ENCODE measurements around the gene UGP2. TPM values are rescaled to one million over a fixed set of nuclear protein-coding genes. Genes with fewer than 3 reads are reported as not detected.
"Not testable (repeated sequence)": the region's sequence is repeated elsewhere in the genome, so short reads cannot be mapped to it uniquely, and the experiment has no call there.

UGP2 gene
- polyA plus RNA-seq, 4 donors, result 95.7 to 142 (median 122) TPM

DNA sequence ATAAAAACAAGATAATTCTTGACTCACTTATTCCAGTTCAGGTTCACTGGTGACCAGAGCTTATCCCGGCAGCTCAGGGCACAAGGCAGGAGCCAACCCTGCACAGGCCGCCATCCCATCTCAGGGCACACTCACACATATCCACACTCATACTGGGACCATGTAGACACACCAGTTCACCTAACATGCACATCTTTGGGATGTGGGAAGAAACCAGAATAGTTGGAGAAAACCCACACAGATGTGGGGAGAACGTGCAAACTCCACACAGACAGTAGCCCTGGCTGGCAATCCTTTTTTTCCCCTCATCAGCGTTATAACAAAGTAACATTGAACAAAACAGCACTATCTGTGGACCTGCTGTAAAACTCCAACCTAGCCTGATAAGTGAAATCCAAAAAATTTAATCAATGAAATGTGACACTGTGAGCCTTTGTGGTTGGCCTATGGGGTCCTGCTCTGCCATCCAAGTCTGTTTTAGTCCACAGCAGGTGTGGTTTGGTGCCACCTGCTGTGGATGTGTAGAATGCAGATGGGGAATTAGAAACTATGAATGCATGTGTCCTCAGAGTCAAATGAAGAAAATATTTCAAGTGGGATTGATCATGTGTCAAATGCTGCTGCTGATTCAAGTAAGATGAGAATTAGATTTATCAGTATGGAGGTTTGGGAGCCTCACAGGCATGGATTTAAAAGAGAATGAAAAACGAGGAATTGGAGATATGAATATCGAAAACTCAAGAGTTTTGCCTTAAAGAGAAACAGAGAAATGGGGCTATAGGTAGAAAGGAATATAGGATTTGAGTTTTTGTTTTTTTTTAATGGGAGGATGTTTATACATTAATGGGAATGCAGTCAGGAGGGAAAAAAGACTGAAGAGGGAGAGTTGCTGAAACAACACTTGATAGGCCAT is 47.0 kb downstream of the UGP2 start:
- DNase-seq (ENCODE audit: low read depth in 4 of 4, low spot score in 3 of 4), result peak; percentile 16 to 31 (median 20)

DNA sequence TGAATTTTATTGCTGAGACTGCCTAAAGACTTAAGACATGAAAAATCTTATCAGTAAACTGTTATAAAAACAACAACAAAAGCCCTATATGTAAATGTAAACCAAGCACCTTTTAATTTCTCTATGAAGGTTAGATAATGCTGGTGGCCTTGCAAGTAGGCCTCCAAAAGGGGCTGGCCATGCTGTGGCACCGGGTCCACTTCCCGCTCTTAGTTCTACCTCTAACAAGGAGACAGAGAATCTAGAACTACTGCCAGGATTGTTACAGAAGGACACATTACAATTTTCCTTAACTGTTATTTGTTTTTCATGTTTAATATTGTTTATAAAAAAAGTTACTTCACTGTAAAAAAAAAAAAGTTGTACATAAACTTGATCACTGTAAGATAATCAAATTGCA is 49.0 kb downstream of the UGP2 start:
- no peak for DNase-seq (ENCODE audit: low read depth in 4 of 4, low spot score in 3 of 4)

- DNase-seq (ENCODE audit: low read depth in 4 of 4, low spot score in 3 of 4), result no peak
These were observed 49.9 kb downstream of the UGP2 start for GRCh38 chr2:63891488-63892030.

GRCh38 chr2:63893163-63893562 is 51.5 kb downstream of the UGP2 start:
- DNase-seq (ENCODE audit: low read depth in 4 of 4, low spot score in 3 of 4), result no peak

DNA sequence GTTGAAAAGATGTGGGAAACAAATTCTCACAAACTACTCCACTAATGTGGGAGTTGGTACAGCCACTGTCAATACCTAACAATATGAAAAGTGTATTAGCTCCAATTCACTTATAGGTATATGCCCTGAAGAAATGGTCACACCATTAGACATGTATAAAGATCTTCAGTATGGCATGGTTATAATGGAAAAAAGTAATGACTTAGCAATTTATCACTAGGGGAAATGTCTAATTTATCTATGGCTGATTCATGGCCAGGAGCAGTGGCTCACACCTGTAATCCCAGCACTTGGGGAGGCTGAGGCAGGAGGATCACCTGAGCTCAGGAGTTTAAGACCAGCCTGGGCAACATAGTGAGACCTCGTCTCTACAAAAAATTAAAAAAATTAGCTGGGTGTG is 52.5 kb downstream of the UGP2 start:
- no peak for DNase-seq (ENCODE audit: low read depth in 4 of 4, low spot score in 3 of 4)

DNA sequence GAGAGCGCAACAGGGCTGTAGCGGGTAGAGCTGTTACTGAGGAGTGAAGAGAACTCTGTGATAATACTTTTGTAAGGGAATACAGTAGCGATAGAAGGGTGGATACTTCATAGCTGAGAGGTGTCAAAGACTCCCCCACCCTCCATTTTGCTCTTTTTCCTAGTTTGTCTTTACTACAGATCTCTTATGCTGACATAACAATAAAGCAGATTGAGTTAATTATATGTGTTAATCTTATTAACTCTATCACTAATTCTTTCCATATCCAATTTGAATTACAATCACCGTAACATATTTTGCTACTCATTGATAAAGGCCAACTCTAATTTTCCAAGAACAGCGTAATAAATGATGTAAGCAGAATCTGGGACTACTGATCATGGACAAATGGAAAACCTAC is 57.1 kb downstream of the UGP2 start:
- DNase-seq (ENCODE audit: low read depth in 4 of 4, low spot score in 3 of 4), result no peak

GRCh38 chr2:63899639-63900038 is 57.9 kb downstream of the UGP2 start:
- no peak for DNase-seq (ENCODE audit: low read depth in 4 of 4, low spot score in 3 of 4)

- no peak for DNase-seq (ENCODE audit: low read depth in 4 of 4, low spot score in 3 of 4)
These were observed 60.5 kb downstream of the UGP2 start for GRCh38 chr2:63902149-63902548.

DNA sequence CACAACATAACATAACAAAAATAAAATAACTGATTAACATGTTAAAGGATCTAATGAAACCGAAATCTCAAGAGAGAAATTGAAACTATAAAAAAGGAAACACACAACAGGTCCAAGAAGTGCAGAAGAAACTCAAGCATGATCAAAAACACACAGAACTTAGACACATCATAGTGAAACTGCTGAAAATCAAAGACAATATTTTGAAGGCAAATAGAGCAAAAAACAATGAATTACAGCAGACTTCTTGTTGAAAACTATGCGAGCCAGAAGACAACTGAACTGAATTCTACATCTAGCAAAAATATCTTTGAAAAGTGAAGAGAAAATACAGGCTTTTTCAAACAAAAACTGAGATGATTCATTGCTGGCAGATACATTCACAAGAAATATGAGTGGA is 61.3 kb downstream of the UGP2 start:
- no peak for DNase-seq (ENCODE audit: low read depth in 4 of 4, low spot score in 3 of 4)

DNA sequence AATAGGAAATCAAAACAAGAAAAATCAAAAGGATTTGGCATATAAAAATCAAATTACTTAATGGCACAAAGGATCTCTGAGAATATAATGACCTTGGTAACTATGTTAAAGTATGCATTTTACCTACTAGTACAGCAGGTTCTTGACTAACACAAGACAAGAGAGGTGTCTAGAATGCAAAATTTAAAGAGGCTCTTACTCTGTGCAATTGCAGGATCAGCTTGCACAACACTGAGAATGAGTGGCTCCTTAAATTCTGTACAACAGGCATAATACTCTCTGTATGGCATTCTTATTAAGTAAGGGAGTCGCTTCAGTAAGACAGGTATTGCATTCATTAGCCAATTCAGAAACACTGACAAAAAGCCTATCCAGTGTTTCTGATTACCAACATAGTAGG is 72.6 kb downstream of the UGP2 start:
- DNase-seq (ENCODE audit: low read depth in 4 of 4, low spot score in 3 of 4), result no peak

DNA sequence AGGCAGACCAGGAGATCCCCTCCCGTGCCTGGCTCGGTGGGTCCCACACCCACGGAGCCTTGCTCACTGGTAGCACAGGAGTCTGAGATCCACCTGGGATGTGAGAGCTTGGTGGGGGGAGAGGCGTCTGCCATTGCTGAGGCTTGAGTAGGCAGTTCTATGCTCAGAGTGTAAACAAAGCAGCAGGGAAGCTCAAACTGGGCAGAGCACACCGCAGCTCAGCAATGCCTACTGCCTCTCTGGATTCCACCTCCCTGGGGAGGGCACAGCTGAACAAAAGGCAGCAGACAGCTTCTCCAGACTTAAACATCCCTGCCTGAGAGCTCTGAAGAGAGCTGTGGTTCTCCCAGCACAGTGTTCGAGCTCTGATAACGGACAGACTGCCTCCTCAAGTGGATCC is 85.1 kb downstream of the UGP2 start:
- no peak for DNase-seq (ENCODE audit: low read depth in 4 of 4, low spot score in 3 of 4)

DNA sequence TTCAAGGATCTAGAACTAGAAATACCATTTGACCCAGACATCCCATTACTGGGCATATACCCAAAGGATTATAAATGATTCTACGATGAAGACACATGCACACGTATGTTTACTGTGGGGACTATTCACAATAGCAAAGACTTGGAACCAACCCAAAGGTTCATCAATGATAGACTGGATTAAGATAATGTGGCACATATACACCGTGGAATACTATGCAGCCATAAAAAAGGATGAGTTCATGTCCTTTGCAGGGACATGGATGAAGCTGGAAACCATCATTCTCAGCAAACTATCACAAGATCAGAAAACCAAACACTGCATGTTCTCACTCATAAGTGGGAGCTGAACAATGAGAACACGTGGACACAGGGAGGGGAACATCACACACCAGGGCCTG is 90.4 kb downstream of the UGP2 start:
- DNase-seq (ENCODE audit: low read depth in 4 of 4, low spot score in 3 of 4), result not testable (repeated sequence)

Other genes with a start within 250 kb of the UGP2 start
- gene VPS54, start 177.5 kb downstream of the UGP2 start, polyA plus RNA-seq (ENCODE audit: insufficient read length in 4 of 4), result 10 to 100 TPM; 43.6 to 51.2 (median 49.7) TPM

Measured in left renal pelvis (tissue), 4 donors.